HG03064 (cell line): ENCODE measurements around the gene RHCG.

Source experiments
- ATAC-seq: cut with Tn5 transposase; IDR thresholded peaks from one replicate; pipeline ENCODE4 v1.9.1; 2021; ENCODE audit warnings: low read depth; ENCODE audit not compliant: unreplicated experiment

The RHCG gene

DNA sequence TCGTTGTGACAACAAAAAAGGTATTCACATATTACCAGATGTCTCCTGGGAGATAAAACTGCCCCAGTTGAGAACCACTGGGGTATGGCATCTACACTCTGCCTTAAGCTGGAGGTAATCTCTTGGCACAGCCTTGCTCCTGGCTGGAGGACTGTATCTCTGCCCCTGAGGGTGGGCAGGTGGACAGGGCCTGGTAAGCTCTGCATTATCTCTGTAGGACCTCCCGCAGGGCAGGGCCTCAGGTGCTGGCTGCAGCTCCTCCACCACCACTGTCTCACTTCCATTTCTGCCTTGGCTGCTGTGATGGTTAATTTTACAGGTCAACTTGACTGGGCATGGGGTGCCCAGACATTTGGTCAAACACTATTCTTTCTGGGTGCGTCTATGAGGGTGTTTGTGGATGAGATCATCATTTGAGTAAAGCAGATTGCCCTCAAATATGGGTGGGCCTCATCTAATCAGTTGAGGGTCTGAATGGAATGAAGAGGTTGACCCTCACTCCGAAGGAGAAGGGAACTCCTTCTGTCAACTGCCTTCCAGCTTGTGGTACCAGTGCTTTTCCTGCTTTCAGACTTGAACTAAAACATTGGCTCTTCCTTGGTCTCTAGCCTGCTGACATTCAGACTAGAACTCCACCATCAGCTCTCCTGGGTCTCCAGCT, 9.8 kb upstream of the RHCG start:
- no peak for ATAC-seq

DNA sequence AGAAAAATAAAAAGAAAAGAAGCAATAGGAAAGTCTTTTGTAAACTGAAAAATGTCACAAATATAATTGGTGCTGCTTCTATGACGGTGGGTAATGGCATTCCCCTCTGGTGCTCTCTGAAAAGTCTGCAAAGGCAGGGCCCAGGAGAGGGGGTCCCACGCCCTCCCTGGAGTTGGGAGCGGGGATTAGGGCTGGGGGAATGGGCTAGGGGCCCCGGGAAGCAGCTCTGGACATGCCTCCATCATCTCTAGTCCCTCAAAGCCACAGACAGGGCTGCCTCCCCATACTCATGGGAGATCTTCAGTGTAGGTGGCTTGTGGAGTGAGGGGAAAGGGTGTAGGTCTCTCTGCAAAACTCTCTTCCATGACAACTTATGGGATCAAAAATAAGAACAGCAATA, 7.8 kb upstream of the RHCG start:
- no peak for ATAC-seq

DNA sequence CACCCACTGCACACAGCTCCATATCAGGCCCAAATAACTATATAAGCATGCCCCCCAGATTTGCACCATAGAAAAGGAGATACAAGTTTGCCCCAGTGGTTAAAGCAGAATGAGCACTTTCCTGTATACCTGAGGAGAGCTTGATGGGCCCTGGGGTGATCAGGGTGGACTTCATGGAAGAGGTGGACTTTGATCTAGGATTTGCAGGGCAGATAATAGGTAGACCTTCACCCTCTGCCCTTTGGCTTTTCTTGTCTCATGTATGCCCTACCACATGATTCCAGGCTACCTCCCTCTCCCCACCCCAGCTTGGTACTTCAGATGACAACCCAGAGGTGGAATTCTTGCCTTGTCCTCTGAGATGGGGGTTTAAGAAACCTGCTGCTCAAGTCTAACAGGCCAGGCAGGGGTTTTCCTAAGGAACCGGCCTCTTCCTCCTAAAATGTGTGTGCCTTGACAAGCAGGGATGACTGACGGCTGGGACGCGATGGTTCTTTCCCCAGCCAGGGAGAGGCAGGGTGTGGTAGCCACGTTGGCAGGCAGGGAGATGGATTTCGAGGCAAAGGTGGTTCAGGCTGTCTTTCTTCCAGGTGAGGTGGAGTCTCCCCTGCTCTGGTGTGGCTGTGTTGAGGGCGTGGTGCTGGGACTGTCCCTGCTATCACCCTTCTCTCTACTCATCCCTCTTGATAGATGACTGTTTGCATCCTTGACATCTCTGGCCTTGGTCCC, 6.6 kb upstream of the RHCG start:
- ATAC-seq: no peak

DNA sequence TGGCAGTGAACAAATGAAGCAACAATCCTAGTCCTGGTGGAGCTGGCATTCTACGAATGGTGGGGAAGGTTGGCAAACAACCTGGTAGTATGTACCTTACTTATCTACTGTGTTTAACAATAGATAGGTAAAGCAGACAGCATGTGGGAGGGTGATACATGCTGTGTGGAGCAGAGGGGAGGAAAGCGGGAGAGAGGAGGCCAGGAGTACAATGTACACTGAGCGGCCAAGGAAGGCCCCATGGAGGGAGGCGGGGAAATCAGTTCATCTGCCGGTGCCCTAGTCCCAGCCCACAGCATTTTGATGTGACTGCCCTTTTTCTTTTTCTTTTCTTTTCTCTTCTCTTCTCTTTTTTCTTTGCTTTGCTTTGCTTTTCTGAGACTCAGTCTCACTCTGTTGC, 5.3 kb upstream of the RHCG start:
- no peak for ATAC-seq

DNA sequence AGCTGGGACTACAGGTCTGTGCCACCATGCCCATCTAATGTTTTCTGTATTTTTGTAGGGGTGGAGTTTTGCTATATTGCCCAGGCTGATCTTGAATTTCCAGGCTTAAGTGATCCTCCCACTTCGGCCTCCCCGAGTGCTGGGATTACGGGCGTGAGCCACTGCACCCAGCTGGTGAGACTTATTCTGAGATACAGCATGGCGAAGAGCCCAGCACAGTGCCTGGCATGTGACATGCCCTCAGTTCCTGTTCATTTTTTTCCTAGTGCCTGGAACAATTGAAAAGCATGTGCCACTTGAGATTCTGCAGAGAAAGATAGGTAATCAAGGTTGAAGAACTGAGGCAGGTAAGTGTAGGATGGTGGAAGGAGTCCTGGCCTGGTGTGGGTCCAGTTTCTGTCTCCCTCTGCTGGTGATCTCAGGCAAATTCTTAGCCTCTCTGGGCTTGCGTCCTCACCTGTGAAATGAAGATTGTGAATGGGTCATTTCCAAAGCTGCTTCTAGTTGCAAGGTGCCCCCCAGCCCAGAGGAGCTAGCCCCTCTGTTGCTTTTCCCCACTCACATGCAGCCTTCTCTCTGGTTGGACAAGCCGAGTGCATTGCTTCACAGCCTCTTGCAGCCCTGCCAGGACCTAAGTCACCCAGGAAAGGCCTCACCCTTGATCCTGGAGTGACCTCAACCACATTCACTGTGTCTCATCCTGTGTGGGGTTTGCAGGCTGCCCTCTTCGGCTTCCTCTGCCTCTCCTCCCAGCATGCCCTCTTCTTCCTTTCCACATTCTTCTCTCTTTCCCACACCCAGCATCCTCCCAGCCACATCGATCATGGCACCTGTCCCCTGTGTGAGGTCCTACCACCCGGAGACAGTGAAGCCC, 4.3 kb upstream of the RHCG start:
- no peak for ATAC-seq

DNA sequence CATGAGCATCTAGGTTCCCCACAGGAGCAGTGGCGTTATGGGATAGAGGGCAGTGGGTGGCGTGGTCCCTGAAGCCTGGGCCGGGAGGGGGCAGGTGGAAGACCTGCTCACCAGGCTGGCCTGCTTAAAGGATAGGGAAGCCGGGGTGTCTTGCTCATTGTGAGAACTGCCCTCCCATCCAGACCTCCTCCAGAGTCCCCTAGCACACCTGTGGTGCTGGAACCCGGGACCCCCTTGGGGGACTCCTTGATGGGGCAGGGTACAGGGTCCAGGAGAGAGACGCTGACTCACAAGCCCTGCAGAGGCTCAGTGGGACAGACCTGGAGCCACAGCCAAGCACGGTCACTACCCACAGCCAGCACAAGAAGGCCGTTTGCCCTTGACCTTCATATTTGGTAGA, 2.8 kb upstream of the RHCG start:
- ATAC-seq: no peak

DNA sequence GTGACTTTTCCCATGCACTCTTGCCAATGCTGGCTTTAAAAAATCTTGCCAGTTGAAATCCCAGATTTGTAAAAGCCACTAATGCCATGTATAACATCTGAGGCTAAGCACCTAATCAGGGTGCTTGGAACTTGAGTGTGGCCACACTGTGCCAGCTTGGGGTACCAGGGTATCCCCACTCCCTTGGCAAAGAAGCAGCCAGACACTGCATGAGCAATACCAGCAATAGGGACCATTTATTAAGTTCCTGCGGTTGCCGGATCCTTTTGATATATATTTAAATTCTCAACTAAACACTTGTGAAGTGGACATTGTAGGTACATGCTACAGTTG, 2.2 kb upstream of the RHCG start:
- ATAC-seq: no peak

DNA sequence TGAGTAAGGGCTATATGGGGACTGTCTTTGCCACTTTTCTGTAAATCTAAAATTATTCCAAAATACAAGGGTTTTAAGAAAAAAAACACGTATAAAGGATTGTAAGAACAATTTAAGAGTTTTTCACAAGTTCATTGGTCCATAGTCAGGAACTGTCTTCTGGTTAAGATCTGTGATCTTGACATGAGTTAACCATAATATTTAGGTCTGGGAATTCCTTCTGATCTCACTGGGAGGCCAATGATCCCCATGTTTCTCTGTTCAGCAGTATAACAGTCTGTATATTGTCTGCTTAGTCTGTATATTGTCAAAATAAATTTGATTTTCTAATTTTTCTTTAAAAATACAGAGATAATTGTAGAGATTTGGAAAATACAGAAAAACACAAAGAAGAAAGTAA, 848 bp upstream of the RHCG start:
- ATAC-seq: no peak

DNA sequence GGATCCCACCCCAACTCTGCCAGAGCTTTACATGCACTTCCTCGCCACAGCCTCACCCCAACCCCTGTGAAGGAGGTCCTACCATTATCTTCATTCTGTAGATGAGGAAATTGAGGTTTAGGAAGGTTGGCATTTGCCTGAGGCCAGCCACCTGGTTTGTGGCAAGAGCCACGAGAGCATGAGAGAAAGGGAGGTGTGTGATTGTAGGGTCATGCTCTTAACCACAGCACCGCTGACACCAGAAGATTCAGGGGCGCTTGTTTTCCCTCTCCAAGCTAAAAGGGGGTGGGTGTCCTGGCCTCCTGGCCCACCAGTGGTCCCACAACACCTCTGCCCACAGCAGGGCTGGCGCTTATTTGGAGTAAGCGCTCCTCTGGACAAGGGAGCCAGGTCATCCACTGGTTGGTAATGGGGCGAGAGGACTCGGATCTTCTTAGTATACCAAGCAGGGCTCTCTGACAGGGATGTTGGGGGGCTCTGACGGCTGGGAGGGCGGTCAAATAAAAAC, 691 bp downstream of the RHCG start:
- no peak for ATAC-seq

DNA sequence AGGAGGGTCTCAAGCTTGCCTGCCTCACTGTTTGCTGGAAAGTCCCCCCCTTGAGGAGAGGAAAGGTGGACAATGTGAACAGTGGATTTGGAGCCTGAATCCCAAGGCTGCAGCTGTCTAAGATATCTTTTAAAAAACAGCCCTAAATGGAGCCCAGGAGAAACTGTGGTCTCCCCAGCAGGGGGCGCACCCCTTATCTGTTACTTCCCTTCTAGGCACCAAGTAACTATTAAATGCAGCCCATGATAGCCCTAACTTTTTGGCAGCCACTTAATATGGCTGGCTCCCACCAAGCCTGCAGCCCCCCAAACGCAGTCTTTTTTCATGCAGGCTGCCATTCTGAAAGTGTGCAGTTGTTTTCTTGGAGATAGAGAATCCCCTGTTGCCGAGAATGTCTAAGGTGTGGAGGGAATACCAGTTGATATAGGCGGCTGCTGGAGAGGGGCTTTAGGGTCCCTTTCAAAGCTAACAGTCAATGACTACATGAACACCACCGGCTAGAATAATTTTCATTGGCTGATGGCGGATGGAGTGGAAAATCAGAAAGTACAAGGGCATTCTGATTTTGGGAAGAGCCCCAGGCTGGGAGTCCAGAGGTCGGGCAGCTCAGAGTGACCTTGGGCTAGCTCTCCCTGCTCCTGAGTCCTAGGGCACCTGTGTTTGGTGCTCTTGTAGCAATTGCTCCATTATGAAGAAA, 1.3 kb downstream of the RHCG start:
- no peak for ATAC-seq

DNA sequence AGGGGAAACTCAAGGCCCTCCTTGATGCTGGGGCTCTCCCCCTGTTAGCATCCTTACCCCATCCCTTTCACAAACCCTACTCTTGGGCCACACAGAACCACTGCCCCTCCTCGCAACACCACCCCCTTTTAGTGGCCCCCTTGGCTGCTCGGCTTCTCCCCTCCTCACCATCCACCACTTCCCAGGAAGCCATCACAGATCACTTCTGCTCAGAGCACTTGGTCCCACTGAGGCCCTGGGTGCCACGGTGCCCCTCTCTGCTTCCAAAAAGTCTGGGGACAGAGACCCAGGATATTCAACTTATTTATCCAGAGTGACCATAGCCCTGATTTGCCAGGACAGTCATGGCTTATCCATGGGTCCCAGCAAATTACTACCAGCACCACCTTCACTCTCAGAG, 2.4 kb downstream of the RHCG start:
- no peak for ATAC-seq

DNA sequence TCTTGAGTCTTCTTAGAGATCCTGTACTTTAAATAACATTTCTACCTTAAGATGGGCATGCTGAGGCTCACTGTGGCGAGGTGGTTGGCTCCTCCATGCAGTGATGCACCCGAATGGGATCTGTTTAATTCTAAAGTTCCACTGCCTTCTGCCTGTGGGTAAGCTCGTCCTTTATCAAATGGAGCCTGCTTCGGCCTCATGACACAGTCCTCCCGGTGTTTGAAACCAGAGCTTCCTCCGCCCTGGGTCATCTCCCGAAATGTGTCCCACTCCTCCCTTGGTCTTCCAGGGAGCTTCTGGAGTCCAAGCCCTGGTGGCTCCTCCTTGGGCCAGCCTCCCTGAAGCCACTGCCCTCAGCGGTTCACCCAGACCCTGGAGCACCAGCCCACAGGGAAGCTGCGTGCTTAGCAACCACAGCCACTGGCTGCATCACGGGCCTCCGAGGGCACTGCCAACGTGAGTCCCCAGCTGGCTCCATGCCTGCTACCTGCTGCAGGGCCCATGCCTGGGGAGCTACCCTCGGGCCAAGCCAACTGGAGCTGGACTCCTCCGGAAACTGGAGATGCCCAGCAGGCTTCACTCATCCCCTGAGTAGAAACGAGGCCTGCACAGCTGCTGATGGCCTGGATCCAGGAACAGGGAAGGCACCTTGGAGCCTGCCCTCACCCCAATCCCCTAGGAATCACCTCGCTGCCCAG, 3.3 kb downstream of the RHCG start:
- ATAC-seq: no peak

DNA sequence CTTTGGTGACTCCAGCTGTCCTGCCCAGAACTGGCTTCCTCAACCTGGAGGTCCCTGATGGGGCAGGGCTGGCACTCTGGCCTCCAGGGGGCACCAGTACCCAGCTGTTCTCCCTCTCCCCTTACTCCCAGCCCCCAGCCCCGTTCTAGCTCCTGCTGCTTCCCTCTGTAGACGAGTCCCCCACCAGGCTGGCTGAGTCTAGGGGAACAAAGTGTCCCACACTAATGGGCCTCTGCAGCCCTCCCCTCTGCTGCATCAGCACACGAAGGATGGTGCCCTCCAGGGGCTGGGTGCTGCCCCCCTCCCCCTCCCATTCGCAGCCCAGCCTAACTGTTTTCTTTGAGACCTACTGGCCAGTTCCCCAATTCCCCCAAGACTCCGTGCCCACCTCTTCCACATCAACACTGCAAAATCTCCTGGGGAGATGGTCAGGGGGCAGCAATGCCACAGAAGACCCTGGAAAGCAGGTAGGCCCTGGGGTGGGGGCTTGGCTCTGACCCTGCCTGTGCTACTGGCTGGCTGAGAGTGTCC, 4.2 kb downstream of the RHCG start:
- ATAC-seq: no peak

DNA sequence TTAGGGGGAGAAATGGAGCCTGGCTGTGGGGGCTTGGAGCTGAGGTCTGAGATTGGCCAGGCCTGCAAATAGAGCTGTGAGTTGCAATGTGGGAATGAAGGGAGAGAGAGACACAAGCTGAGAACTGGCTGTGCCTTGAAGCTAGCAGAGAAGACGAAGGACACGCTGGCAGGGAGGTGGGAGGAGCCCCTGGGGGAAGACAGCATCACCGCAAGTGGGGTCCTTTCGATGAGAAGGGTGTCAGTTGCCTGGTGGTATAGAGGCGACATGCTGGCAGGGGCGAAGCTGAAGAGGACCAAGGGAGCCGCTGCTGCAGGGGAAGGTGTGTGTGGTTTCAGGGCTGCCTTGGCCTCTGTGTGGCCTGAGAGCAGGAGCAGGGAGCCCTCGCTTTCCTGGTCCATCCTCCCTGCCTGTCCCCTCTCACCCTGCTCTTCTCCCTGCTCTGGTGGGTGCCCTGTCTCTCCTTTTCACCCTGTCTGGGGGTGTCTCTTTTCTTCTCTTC, 5.5 kb downstream of the RHCG start:
- no peak for ATAC-seq

DNA sequence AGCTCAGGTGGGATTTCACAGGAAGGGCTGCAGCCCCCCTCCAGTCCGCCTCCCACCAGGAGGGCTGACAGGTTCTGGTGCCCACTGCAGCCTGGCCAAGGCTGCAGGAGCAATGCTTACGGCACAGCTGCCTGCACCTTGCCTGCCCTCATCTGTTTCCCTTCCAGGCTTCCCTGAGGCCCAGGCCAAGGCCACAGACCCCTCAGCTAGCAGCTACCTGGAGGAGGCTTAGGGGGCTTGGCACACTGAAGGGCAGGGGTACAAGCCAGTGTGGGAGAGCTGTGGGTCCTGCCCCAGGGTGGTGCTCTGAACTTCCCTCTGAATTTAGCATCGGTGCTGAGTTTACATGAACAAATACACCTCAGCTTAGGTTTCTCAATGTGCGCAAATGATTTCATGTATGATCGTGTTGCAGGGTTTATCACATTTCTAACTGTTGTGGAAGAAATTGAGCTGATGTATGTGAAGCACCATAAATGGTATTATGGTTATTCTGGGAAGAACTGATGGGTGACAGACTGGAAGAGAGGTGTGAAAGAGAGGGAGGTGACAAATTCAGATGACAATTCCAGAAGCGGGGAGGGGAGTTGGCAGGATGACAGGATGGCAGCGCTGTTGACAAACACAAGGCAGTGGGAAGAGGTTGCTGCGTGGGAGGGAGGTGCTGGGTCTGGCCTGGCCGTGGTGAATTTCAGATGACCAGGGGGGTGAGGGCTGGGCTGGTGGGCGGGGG, 6.1 kb downstream of the RHCG start:
- no peak for ATAC-seq

DNA sequence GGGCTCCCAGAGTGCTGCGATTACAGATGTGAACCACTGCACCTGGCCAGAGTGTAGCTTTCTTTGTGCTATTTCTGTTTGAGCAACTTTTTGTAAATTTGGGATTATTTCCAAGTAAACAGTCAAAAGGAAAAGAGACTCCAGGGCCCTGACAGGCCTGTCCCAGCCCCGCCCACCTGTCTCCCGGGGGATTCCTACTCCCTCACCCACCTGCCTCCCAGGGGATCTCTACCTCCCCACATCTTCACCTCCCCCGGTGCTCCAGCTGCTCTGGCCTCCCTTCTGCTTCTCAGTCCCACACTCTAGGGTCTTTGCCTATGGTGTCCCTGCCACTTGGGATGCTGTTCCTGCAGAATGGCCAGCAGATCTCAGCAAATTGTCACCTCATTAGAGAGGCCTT, 7.0 kb downstream of the RHCG start:
- ATAC-seq: no peak

DNA sequence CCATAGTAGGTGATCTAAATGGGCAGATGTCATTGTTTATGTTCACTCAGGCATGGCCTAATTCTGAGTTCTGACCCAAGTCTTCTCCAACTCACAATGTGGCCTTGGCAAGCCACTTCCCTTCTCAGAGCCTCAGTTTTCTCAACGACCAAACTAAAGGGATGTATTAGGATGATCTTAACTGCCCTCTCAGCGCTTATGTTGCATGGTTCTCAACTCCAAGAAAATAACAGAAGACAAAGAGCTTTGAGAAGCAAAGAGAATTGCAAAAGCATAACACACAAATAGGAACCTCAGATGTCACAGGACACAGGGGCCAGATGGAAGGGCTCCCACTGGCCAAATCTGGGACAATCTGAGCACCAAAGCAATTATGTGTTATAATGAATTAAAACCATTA, 8.6 kb downstream of the RHCG start:
- no peak for ATAC-seq

DNA sequence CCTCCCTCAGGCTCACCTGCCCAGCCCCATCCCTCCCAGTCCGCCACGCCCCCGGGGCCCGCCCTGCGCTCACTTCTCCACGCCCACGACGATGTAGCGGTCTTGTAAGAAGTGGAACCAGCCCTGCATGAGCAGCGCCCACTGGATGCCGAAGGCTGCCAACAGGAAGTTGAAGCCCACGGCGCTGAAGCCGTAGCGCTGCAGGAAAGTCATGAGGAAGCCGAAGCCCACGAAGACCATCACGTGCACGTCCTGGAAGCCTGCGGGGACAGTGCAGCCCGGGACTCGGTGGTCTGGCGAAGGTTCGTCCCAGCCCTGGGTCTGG, 9.7 kb downstream of the RHCG start:
- no peak for ATAC-seq

DNA sequence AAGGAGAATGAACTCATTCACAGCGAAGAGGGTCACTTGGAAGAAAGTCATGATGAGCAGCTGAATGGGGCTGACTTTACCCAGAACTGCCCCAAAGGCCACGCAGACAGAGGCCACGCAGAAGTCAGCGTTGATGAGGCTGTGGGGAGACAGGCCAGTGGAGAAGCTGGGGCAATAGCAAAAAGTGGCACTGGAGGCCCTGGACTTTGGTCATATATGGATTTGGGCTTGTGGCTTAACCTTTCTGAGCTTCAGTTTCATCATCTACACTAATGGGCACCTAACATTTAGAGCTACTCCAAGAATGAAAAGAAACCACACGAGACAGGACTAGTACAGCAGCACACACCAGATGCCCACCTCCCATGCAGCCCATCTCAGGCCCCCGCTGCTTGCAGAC, 13.3 kb downstream of the RHCG start:
- ATAC-seq: no peak
